Hepatocyte (in vitro differentiated cells): ENCODE measurements around the gene CRK.

Experiments
- CTCF ChIP-seq: fragments of 200-600 bp; sonication (generic); IDR thresholded peaks from 2 replicates; pipeline ENCODE4 v1.5.1; 2016; ENCODE audit warnings: antibody characterized with exemption, mild to moderate bottlenecking; ENCODE audit not compliant: poor library complexity
- EZH2phosphoT487 ChIP-seq: fragments of 200-600 bp; sonication (generic); IDR thresholded peaks from one replicate; pipeline ENCODE4 v1.6.1; 2018; ENCODE audit warnings: antibody characterized with exemption, mild to moderate bottlenecking, low read depth, moderate library complexity; ENCODE audit not compliant: unreplicated experiment, severe bottlenecking

GRCh38 chr17:1399679-1400512, 56.1 kb downstream of the CRK start, which contains the start of gene YWHAE:
- TF ChIP-seq CTCF (no peak), EZH2phosphoT487 (no peak)
